Pancreas (tissue), 10 donors: ENCODE results near the gene MTERF1. TPM values are rescaled to one million over a fixed set of nuclear protein-coding genes. Genes with fewer than 3 reads are reported as not detected.

ENCODE experiments used
- ATAC-seq, 4 donors: fragments of 200-7000 bp; cut with Tn5 transposase; one replicate each; pipeline versions ENCODE4 v1.8.0 to v1.9.1; 2020; ENCODE audit warnings: mild to moderate bottlenecking in 4 of 4, moderate library complexity in 4 of 4
- DNase-seq, 6 donors: peaks; one replicate each; pipeline ENCODE4 v3.0.0-alpha.2; 2020
- FAIRE-seq: peaks from 2 replicates; lab custom pipeline; 2012; peaks lifted over from hg19 to GRCh38; lab: Jason Lieb, UNC
- H3K27ac ChIP-seq, 4 donors: fragments of 200-600 bp; sonication (generic); 1 replicate in 3 of 4; 2 replicates in 1 of 4; pipeline versions ENCODE4 v1.5.0 to v1.8.0; 2020
- H3K27me3 ChIP-seq, 4 donors: fragments of 200-600 bp; one replicate each; pipeline ENCODE4 v1.8.0; 2021
- H3K36me3 ChIP-seq, 3 donors: fragments of 200-600 bp; sonication (generic) in 1 of 3; one replicate each; pipeline versions ENCODE4 v1.5.0 to v1.8.0; 2020 to 2021
- H3K4me1 ChIP-seq, 3 donors: fragments of 200-600 bp; one replicate each; pipeline ENCODE4 v1.8.0; 2021
- H3K4me3 ChIP-seq, 4 donors: fragments of 200-600 bp; sonication (generic) in 2 of 4; one replicate each; pipeline versions ENCODE4 v1.5.0 to v1.8.0; 2020 to 2021
- H3K9me3 ChIP-seq, 4 donors: fragments of 200-600 bp; one replicate each; pipeline ENCODE4 v1.8.0; 2021
- CTCF ChIP-seq, 4 donors: fragments of 200-600 bp; sonication (generic) in 3 of 4; IDR thresholded peaks; one replicate each; pipeline versions ENCODE4 v1.5.0 to v1.8.0; 2021; ENCODE audit warnings: antibody characterized with exemption in 4 of 4
- WGBS, 2 donors: extraction: QIAGEN DNeasy Blood & Tissue Kit; methylation state at CpG; one replicate each; pipeline ENCODE4 v1.1.7; 2013; 5-methylcytosine and 5-hydroxymethylcytosine counted together
- intact Hi-C, 3 donors: fragments of 100-400 bp; cut with DNase I; formaldehyde crosslinking; loops; one replicate each; pipeline versions ENCODE4 v1.11.1 to v1.14.2; 2022
- polyA plus RNA-seq, 2 donors: library from polyadenylated mRNA; stranded (reverse); fragments of 200-250 nt; gene quantifications; one replicate each; pipeline ENCODE4 v1.2.3, GENCODE V29; 2013
- total RNA-seq, 6 donors: library from RNA; stranded (reverse); fragmentation: NEBNext Ultra II Directional in 4 of 6; extraction: Animal tissue kit (Norgen Biotek cat#: 25700) in 4 of 6; gene quantifications; one replicate each; pipeline versions ENCODE4 v1.2.1 to v1.2.4, GENCODE V29; 2021 to 2023
- donor health status: healthy with polysubstance abuse.
- donor health status: DM: no; HTN: no; CAD: no; lungs with moderate emphysema.
- donor health status: DM: no; HTN: no; CAD: no.
- donor health status: control.
- donor health status: control.
- donor health status: Bipolar disorder and iron deficiency.
- donor health status: DM: yes; HTN: yes; CAD: no.
- donor health status: DM: no; HTN: no; CAD: no.
- donor health status: DM: no; HTN: no; CAD: no.
- donor health status: DM: yes; HTN: yes; CAD: no.

MTERF1 gene
- total and polyA plus RNA-seq, 8 donors, result 1.9 to 9.0 (median 4.9) TPM

- Histone ChIP-seq H3K27ac (no peak overlapping the region), H3K9me3 (no peaks in the 10 kb centered on the region), H3K36me3 (no peaks in the 10 kb centered on the region), H3K4me3 (no peak overlapping the region), H3K4me1 (no peaks in the 10 kb centered on the region), H3K27me3 (no peaks in the 10 kb centered on the region)
- no peak for ATAC-seq
- FAIRE-seq, result no peak
- intact Hi-C loops, result no loop called here
- DNase-seq, result no peak
- no peak for TF ChIP-seq CTCF (IDR thresholded peaks at IDR 0.05)
- 51 to 64% methylated on average over 2 of the region's 2 CpGs for WGBS, 2 donors
These were observed 45.2 kb downstream of the MTERF1 start for GRCh38 chr7:91835091-91835825.

- FAIRE-seq, result no peak
- H3K27ac ChIP-seq, result no peak overlapping the region
- no peak overlapping the region for H3K4me3 ChIP-seq
- TF ChIP-seq CTCF (IDR thresholded peaks at IDR 0.05), result no peak
- no peaks in the 10 kb centered on the region for H3K36me3 ChIP-seq
- no peaks in the 10 kb centered on the region for H3K9me3 ChIP-seq
- H3K4me1 ChIP-seq, result no peaks in the 10 kb centered on the region
- no peaks in the 10 kb centered on the region for H3K27me3 ChIP-seq
- no peak for ATAC-seq
- 79 to 83% methylated on average over 7 of the region's 7 CpGs for WGBS, 2 donors
- no peak for DNase-seq
- intact Hi-C loops, result no loop called here
These were observed 47.9 kb downstream of the MTERF1 start for GRCh38 chr7:91832493-91833045.

- no peak for ATAC-seq
- Histone ChIP-seq H3K27ac (no peak overlapping the region), H3K9me3 (no peaks in the 10 kb centered on the region), H3K4me1 (no peaks in the 10 kb centered on the region), H3K36me3 (no peaks in the 10 kb centered on the region), H3K27me3 (no peaks in the 10 kb centered on the region), H3K4me3 (no peak overlapping the region)
- intact Hi-C loops, result no loop called here
- 80 to 83% methylated on average over 2 of the region's 2 CpGs for WGBS, 2 donors
- FAIRE-seq, result no peak
- no peak for TF ChIP-seq CTCF (IDR thresholded peaks at IDR 0.05)
- no peak for DNase-seq
These were observed 53.3 kb downstream of the MTERF1 start for GRCh38 chr7:91827169-91827568.

GRCh38 chr7:91826377-91826776, 54.1 kb downstream of the MTERF1 start:
- 92% methylated on average over 1 of the region's 1 CpG for WGBS, 2 donors
- H3K9me3 ChIP-seq, result no peaks in the 10 kb centered on the region
- no peak for TF ChIP-seq CTCF (IDR thresholded peaks at IDR 0.05)
- intact Hi-C loops, result no loop called here
- FAIRE-seq (no peak), ATAC-seq (no peak), DNase-seq (no peak)
- H3K4me3 ChIP-seq, result no peak overlapping the region
- no peaks in the 10 kb centered on the region for H3K36me3 ChIP-seq
- no peak overlapping the region for H3K27ac ChIP-seq
- H3K4me1 ChIP-seq, result no peaks in the 10 kb centered on the region
- no peaks in the 10 kb centered on the region for H3K27me3 ChIP-seq

GRCh38 chr7:91824201-91824600, 56.3 kb downstream of the MTERF1 start:
- Histone ChIP-seq H3K36me3 (no peaks in the 10 kb centered on the region), H3K9me3 (no peaks in the 10 kb centered on the region), H3K27me3 (no peaks in the 10 kb centered on the region), H3K4me1 (no peaks in the 10 kb centered on the region), H3K27ac (no peak overlapping the region), H3K4me3 (no peak overlapping the region)
- no peak for TF ChIP-seq CTCF (IDR thresholded peaks at IDR 0.05)
- intact Hi-C loops, result no loop called here
- DNase-seq (no peak), FAIRE-seq (no peak), ATAC-seq (no peak)
